ENCODE data around the gene CD19.
"Not testable (repeated sequence)": the region's sequence is repeated elsewhere in the genome, so short reads cannot be mapped to it uniquely, and the experiment has no call there.

The CD19 gene

GRCh38 chr16:28925386-28926228 is 6.2 kb upstream of the CD19 start:
- TF ChIP-seq CTCF (IDR thresholded peaks at IDR 0.05; ENCODE audit: low read depth, low read length): no peak
- Histone ChIP-seq H3K27me3 (ENCODE audit: insufficient read depth, low read depth, severe bottlenecking) (no peaks in the 10 kb centered on the region), H3K9me3 (ENCODE audit: severe bottlenecking) (no peaks in the 10 kb centered on the region), H3K36me3 (peaks cover 6% of the 10 kb centered on the region; the same call in 1 of the 2 replicates), H3K4me3 (ENCODE audit: low read depth, low read length) (peak overlapping the region; percentile 94), H3K27ac (peak overlapping the region; percentile 96)
- DNase-seq: peak; percentile 89

GRCh38 chr16:28926284-28926683 is 5.5 kb upstream of the CD19 start:
- H3K9me3 ChIP-seq (ENCODE audit: severe bottlenecking); DNase-seq; H3K27me3 ChIP-seq (ENCODE audit: insufficient read depth, low read depth, severe bottlenecking); H3K36me3 ChIP-seq: not testable (repeated sequence)
- Histone ChIP-seq H3K27ac (peak overlapping the region; percentile 96), H3K4me3 (ENCODE audit: low read depth, low read length) (peak overlapping the region; percentile 94)

GRCh38 chr16:28927815-28928214 is 4.0 kb upstream of the CD19 start:
- Histone ChIP-seq H3K27me3 (ENCODE audit: insufficient read depth, low read depth, severe bottlenecking) (no peaks in the 10 kb centered on the region), H3K4me3 (ENCODE audit: low read depth, low read length) (no peak overlapping the region), H3K27ac (no peak overlapping the region), H3K36me3 (peaks cover 6% of the 10 kb centered on the region; the same call in 1 of the 2 replicates), H3K9me3 (ENCODE audit: severe bottlenecking) (no peaks in the 10 kb centered on the region)
- TF ChIP-seq CTCF (IDR thresholded peaks at IDR 0.05; ENCODE audit: low read depth, low read length): no peak
- DNase-seq: no peak

- H3K36me3 ChIP-seq: 0 out of 2 replicates have a peak, but pooled peaks cover 2% of the 10 kb centered on the region
- no peak for DNase-seq
- H3K27ac ChIP-seq: no peak overlapping the region
- no peaks in the 10 kb centered on the region for H3K9me3 ChIP-seq (ENCODE audit: severe bottlenecking)
- no peak overlapping the region for H3K4me3 ChIP-seq (ENCODE audit: low read depth, low read length)
- no peaks in the 10 kb centered on the region for H3K27me3 ChIP-seq (ENCODE audit: insufficient read depth, low read depth, severe bottlenecking)
- TF ChIP-seq CTCF (IDR thresholded peaks at IDR 0.05; ENCODE audit: low read depth, low read length): no peak
Observed at GRCh38 chr16:28930203-28930602, 1.6 kb upstream of the CD19 start.

- TF ChIP-seq CTCF (IDR thresholded peaks at IDR 0.05; ENCODE audit: low read depth, low read length): no peak
- peak; percentile 86 for DNase-seq
Observed at GRCh38 chr16:28930652-28931051, 1.1 kb upstream of the CD19 start.

GRCh38 chr16:28932339-28933141 is 769 bp downstream of the CD19 start:
- Histone ChIP-seq H3K27ac (peak overlapping the region; percentile 81), H3K4me3 (ENCODE audit: low read depth, low read length) (0 out of 2 replicates have a peak overlapping the region, but pooled peaks have one; percentile 2), H3K36me3 (no peaks in the 10 kb centered on the region), H3K9me3 (ENCODE audit: severe bottlenecking) (no peaks in the 10 kb centered on the region), H3K27me3 (ENCODE audit: insufficient read depth, low read depth, severe bottlenecking) (no peaks in the 10 kb centered on the region)
- no peak for TF ChIP-seq CTCF (IDR thresholded peaks at IDR 0.05; ENCODE audit: low read depth, low read length)
- DNase-seq: peak; percentile 84

More at GRCh38 chr16:28930652-28931051, 1.1 kb upstream of the CD19 start:
- Histone ChIP-seq H3K27me3 (ENCODE audit: insufficient read depth, low read depth, severe bottlenecking) (no peaks in the 10 kb centered on the region), H3K4me3 (ENCODE audit: low read depth, low read length) (no peak overlapping the region), H3K9me3 (ENCODE audit: severe bottlenecking) (no peaks in the 10 kb centered on the region), H3K27ac (no peak overlapping the region), H3K36me3 (no peaks in the 10 kb centered on the region)

All from WERI-Rb-1 (cell line).